Keratinocyte (primary cell): ENCODE results near the gene RSPRY1. TPM values are rescaled to one million over a fixed set of nuclear protein-coding genes. Genes with fewer than 3 reads are reported as not detected.

Source experiments
- DNase-seq: peaks from one replicate; pipeline ENCODE4 v3.0.0-alpha.2; 2011; ENCODE audit warnings: low read depth, missing footprints, low spot score
- FAIRE-seq: peaks from 2 replicates; lab custom pipeline; 2011; peaks lifted over from hg19 to GRCh38; lab: Jason Lieb, UNC
- H2AFZ ChIP-seq: 2 replicates; pipeline ENCODE4 v1.6.0; 2012; ENCODE audit warnings: low read length, control low read depth, inconsistent platforms; ENCODE audit not compliant: control insufficient read depth
- H3K27ac ChIP-seq: 2 replicates; pipeline ENCODE4 v1.5.1; 2011; ENCODE audit warnings: low read length; ENCODE audit not compliant: control insufficient read depth, insufficient read depth
- H3K27me3 ChIP-seq: 3 replicates; pipeline ENCODE4 v1.6.0; 2011; ENCODE audit warnings: low read length; ENCODE audit not compliant: control insufficient read depth, insufficient read depth; ENCODE audit errors: extremely low read depth
- H3K36me3 ChIP-seq, 2 experiments: 2 replicates in 1 of 2; 3 replicates in 1 of 2; pipeline ENCODE4 v1.5.1; 2011; ENCODE audit warnings: low read length in 2 of 2, mild to moderate bottlenecking in 1 of 2; ENCODE audit not compliant: control insufficient read depth in 2 of 2, insufficient read depth in 2 of 2; ENCODE audit errors: extremely low read depth in 1 of 2
- H3K4me1 ChIP-seq: 3 replicates; pipeline ENCODE4 v1.5.1; 2011; ENCODE audit warnings: low read length; ENCODE audit not compliant: control insufficient read depth, insufficient read depth; ENCODE audit errors: extremely low read depth
- H3K4me2 ChIP-seq: 3 replicates; pipeline ENCODE4 v1.6.0; 2011; ENCODE audit warnings: low read depth, low read length; ENCODE audit not compliant: control insufficient read depth, insufficient read depth; ENCODE audit errors: extremely low read depth
- H3K4me3 ChIP-seq, 3 experiments: fragments of 200-600 bp in 1 of 3; sonication (generic) in 1 of 3; 2 replicates in 2 of 3; 3 replicates in 1 of 3; pipeline ENCODE4 v1.5.1; 2011 to 2016; ENCODE audit warnings: low read length in 3 of 3, mild to moderate bottlenecking in 3 of 3, control low read depth in 2 of 3, inconsistent platforms in 1 of 3, low read depth in 1 of 3, mixed read lengths in 1 of 3, mixed run types in 1 of 3, moderate library complexity in 1 of 3; ENCODE audit not compliant: control insufficient read depth in 2 of 3, insufficient read depth in 2 of 3; ENCODE audit errors: extremely low read depth in 1 of 3
- H3K79me2 ChIP-seq: 2 replicates; pipeline ENCODE4 v1.6.0; 2012; ENCODE audit warnings: low read length; ENCODE audit not compliant: control insufficient read depth, insufficient read depth
- H3K9ac ChIP-seq: 3 replicates; pipeline ENCODE4 v1.6.0; 2011; ENCODE audit warnings: low read length; ENCODE audit not compliant: control insufficient read depth, insufficient read depth; ENCODE audit errors: extremely low read depth
- H3K9me1 ChIP-seq: 3 replicates; pipeline ENCODE4 v1.6.0; 2011; ENCODE audit warnings: low read length; ENCODE audit not compliant: control insufficient read depth, insufficient read depth; ENCODE audit errors: extremely low read depth
- H3K9me3 ChIP-seq: 2 replicates; pipeline ENCODE4 v1.5.1; 2012; ENCODE audit warnings: low read depth, low read length; ENCODE audit not compliant: control insufficient read depth
- H4K20me1 ChIP-seq: 3 replicates; pipeline ENCODE4 v1.6.0; 2011; ENCODE audit warnings: low read length; ENCODE audit not compliant: control insufficient read depth, insufficient read depth; ENCODE audit errors: extremely low read depth
- EZH2 ChIP-seq: IDR thresholded peaks from one replicate; pipeline ENCODE4 v1.6.1; 2012; ENCODE audit warnings: inconsistent platforms, mild to moderate bottlenecking, low read length, moderate library complexity
- dilution Hi-C: fragments of 300-500 bp; cut with MboI; formaldehyde crosslinking; loops from one replicate; pipeline ENCODE4 v1.7.0; 2020; ENCODE audit warnings: low sequenced_read_pairs; ENCODE audit not compliant: extremely low pct_ligation_motif_present
- polyA plus RNA-seq, 5 experiments: library from polyadenylated mRNA; depleted of rRNA in 3 of 5; stranded (reverse) in 3 of 5; stranded (forward) in 1 of 5; unstranded in 1 of 5; fragments of >200 nt; gene quantifications; 1 replicate in 1 of 5; 2 replicates in 3 of 5; 3 replicates in 1 of 5; pipeline versions ENCODE4 v1.2.1 to v1.2.3, GENCODE V29; 2011 to 2012; ENCODE audit warnings: missing spikeins in 2 of 5, low read depth in 1 of 5, low replicate concordance in 1 of 5
- TF ChIP-seq, protein P1 (sequence below), 3 experiments: IDR thresholded peaks in 1 of 3; conservative IDR thresholded peaks in 1 of 3; optimal IDR thresholded peaks in 1 of 3; 2 replicates in 2 of 3; 3 replicates in 1 of 3; pipeline versions ENCODE3 to v1.5.1; 2011; ENCODE audit warnings: low read length in 3 of 3, mild to moderate bottlenecking in 3 of 3, moderate library complexity in 2 of 3, control low read depth in 1 of 3, inconsistent platforms in 1 of 3; ENCODE audit not compliant: insufficient read depth in 2 of 3; ENCODE audit errors: extremely low read depth in 1 of 3

RSPRY1 gene
- polyA plus RNA-seq, 1 donor (not counting 4 experiments of a cell fraction or from before 2014, with no cell fraction given), result 42.2 TPM

DNA sequence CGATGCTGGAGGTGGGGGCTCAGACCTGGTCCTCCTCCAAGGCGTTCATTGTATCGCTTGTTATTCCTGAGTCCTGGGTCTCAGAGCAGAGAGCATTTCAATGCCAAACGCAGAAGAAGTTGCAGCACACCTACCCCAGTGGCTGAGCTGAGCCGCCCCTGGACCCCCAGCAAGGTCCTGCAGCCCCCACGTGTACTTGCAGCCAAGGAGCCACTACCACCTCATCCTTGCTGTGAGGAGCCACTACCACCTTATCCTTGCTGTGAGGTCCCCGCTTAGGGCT lies 84.9 kb downstream of the RSPRY1 start:
- Histone ChIP-seq H3K9me1 (no peaks in the 10 kb centered on the region), H2AFZ (no peak overlapping the region), H3K36me3 (no peaks in the 10 kb centered on the region), H3K27ac (no peak overlapping the region), H3K27me3 (no peaks in the 10 kb centered on the region), H4K20me1 (no peaks in the 10 kb centered on the region), H3K4me1 (peaks cover 22% of the 10 kb centered on the region), H3K4me2 (no peak overlapping the region), H3K9ac (no peak overlapping the region), H3K4me3 (no peak overlapping the region), H3K9me3 (no peaks in the 10 kb centered on the region), H3K79me2 (no peaks in the 10 kb centered on the region)
- FAIRE-seq, result no peak
- TF ChIP-seq, protein P1, sequence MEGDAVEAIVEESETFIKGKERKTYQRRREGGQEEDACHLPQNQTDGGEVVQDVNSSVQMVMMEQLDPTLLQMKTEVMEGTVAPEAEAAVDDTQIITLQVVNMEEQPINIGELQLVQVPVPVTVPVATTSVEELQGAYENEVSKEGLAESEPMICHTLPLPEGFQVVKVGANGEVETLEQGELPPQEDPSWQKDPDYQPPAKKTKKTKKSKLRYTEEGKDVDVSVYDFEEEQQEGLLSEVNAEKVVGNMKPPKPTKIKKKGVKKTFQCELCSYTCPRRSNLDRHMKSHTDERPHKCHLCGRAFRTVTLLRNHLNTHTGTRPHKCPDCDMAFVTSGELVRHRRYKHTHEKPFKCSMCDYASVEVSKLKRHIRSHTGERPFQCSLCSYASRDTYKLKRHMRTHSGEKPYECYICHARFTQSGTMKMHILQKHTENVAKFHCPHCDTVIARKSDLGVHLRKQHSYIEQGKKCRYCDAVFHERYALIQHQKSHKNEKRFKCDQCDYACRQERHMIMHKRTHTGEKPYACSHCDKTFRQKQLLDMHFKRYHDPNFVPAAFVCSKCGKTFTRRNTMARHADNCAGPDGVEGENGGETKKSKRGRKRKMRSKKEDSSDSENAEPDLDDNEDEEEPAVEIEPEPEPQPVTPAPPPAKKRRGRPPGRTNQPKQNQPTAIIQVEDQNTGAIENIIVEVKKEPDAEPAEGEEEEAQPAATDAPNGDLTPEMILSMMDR (optimal IDR thresholded peaks at IDR 0.05 in 1 of 3, IDR thresholded peaks at IDR 0.05 in 1 of 3, conservative IDR thresholded peaks at IDR 0.05 in 1 of 3; ENCODE audit: extremely low read depth in 1 of 3, insufficient read depth in 2 of 3, low read length in 3 of 3), result no peak
- no peak for TF ChIP-seq EZH2
- no peak for DNase-seq
- dilution Hi-C loops, result no loop called here

DNA sequence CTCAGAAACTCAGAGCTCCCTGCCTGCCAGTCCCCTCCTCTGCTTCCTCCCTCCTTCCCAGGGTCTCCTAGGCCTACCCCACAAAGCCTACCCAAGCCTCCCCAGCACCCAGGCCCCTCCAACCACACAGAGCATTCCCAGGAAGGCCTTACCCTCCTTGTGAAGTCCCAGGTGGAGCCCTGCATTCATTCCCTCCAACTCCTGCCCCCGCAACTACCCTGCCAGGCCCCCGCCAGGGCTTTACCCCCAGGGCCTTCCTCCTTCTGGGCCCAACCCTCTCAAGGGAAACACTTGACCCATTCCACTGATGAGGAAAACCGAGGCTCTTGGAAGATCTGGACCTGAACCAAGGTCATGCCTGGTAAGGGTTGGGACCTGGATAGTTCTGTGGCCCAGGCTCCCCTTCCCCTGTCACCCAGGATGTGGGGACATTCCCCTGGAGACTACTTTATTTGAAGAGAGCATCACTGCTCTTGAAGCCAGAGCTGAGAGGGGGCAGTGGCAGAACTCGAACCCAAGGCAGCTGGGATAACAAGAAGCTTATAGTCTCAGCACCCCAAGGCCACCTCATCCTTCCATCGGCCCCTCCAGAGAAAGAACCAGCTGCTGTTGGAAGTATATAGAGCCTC lies 85.9 kb downstream of the RSPRY1 start:
- no peaks in the 10 kb centered on the region for H3K27me3 ChIP-seq
- H4K20me1 ChIP-seq, result no peaks in the 10 kb centered on the region
- FAIRE-seq (no peak), DNase-seq (no peak)
- no peak for TF ChIP-seq EZH2
- TF ChIP-seq, protein P1 (optimal IDR thresholded peaks at IDR 0.05 in 1 of 3, IDR thresholded peaks at IDR 0.05 in 1 of 3, conservative IDR thresholded peaks at IDR 0.05 in 1 of 3; ENCODE audit: extremely low read depth in 1 of 3, insufficient read depth in 2 of 3, low read length in 3 of 3), result no peak
- no peaks in the 10 kb centered on the region for H3K9me1 ChIP-seq
- H3K9ac ChIP-seq, result no peak overlapping the region
- H3K27ac ChIP-seq, result no peak overlapping the region
- no peak overlapping the region for H3K4me2 ChIP-seq
- dilution Hi-C loops, result no loop called here
- no peak overlapping the region for H3K4me3 ChIP-seq
- no peak overlapping the region for H2AFZ ChIP-seq
- H3K9me3 ChIP-seq, result no peaks in the 10 kb centered on the region
- H3K36me3 ChIP-seq, result no peaks in the 10 kb centered on the region
- peaks cover 22% of the 10 kb centered on the region for H3K4me1 ChIP-seq
- H3K79me2 ChIP-seq, result no peaks in the 10 kb centered on the region
